ENCODE data around the gene PLXNB2.

Gene PLXNB2

GRCh38 chr22:50289942-50290630, 17.4 kb downstream of the PLXNB2 start:
- Histone ChIP-seq H3K36me3 (peaks cover 47 to 60% (median 53%) of the 10 kb centered on the region in 3 donors), H3K27me3 (no peaks in the 10 kb centered on the region), H3K4me3 (no peak overlapping the region), H3K4me1 (peaks cover 10 to 65% (median 37%) of the 10 kb centered on the region in 4 donors), H3K9me3 (no peaks in the 10 kb centered on the region), H3K27ac (no peak overlapping the region)
- TF ChIP-seq, protein P1, sequence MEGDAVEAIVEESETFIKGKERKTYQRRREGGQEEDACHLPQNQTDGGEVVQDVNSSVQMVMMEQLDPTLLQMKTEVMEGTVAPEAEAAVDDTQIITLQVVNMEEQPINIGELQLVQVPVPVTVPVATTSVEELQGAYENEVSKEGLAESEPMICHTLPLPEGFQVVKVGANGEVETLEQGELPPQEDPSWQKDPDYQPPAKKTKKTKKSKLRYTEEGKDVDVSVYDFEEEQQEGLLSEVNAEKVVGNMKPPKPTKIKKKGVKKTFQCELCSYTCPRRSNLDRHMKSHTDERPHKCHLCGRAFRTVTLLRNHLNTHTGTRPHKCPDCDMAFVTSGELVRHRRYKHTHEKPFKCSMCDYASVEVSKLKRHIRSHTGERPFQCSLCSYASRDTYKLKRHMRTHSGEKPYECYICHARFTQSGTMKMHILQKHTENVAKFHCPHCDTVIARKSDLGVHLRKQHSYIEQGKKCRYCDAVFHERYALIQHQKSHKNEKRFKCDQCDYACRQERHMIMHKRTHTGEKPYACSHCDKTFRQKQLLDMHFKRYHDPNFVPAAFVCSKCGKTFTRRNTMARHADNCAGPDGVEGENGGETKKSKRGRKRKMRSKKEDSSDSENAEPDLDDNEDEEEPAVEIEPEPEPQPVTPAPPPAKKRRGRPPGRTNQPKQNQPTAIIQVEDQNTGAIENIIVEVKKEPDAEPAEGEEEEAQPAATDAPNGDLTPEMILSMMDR (IDR thresholded peaks at IDR 0.05): no peak
- DNase-seq: no peak
- intact Hi-C loops (cut with DNase I; ENCODE audit: low total_unique reads): no loop called here

GRCh38 chr22:50289151-50289941, 18.1 kb downstream of the PLXNB2 start:
- TF ChIP-seq, protein P1 (IDR thresholded peaks at IDR 0.05): no peak
- Histone ChIP-seq H3K27me3 (no peaks in the 10 kb centered on the region), H3K4me3 (no peak overlapping the region), H3K27ac (no peak overlapping the region), H3K9me3 (no peaks in the 10 kb centered on the region), H3K36me3 (peaks cover 49 to 68% (median 59%) of the 10 kb centered on the region in 3 donors), H3K4me1 (peaks cover 10 to 58% (median 31%) of the 10 kb centered on the region in 4 donors)
- DNase-seq: no peak
- intact Hi-C loops (cut with DNase I; ENCODE audit: low total_unique reads): no loop called here

DNA sequence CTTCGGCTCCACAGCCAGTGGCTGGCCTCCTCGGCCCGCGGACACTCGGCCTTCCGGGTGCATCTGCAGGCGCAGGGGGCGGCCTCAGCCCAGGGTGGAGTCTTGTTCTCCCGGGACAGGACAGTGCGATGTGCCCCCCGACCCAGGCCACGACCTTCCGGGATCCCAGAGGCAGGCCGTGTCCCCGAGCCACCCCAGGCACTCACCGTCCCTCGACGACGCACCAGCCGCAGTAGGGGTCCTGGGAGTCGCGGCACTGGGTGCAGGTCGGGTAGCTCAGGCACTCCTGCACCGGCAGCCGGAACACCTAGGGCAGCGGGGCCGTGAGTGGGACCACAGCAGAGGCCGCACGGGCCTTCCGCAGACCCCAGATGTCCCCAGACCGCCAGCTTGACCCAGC, 19.7 kb downstream of the PLXNB2 start:
- TF ChIP-seq, protein P1 (IDR thresholded peaks at IDR 0.05): no peak
- no peak for DNase-seq
- intact Hi-C loops (cut with DNase I; ENCODE audit: low total_unique reads): no loop called here
- Histone ChIP-seq H3K27ac (no peak overlapping the region), H3K36me3 (peaks cover 65 to 84% (median 75%) of the 10 kb centered on the region in 3 donors), H3K27me3 (no peaks in the 10 kb centered on the region), H3K4me1 (peaks cover 2 to 46% (median 15%) of the 10 kb centered on the region in 4 donors), H3K9me3 (no peaks in the 10 kb centered on the region), H3K4me3 (no peak overlapping the region)

DNA sequence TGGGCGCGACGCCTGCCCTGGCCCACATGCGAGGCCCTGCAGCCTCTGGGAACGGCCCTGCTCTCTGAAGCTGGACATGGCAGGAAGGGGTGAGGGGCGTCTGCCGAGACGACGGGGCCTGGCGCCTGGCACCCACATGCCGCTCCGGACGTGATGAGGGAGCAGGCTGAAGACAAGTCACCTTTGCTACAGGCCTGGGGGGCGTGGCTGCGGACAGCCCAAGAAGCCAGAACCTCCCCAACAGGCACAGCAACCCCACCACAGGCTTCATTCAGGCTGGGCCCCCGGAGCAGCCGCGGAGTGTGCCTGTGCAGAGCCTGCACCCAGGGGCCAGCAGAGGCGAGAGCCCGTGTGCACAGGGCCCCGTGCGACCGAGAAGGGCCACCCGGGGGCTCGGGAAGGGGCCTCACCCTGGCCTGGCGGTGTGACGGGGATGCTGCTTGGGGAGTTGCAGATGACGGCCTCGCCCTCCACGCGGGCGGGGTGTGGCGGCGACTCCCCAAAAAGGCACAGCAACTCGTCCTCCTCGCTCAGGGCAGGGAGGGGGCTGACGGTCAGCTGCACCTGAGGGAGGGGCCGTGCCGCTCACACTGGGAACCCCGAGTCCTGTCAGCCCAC, 20.6 kb downstream of the PLXNB2 start:
- Histone ChIP-seq H3K4me1 (peaks cover 0 to 48% (median 7%) of the 10 kb centered on the region in 4 donors), H3K27me3 (no peaks in the 10 kb centered on the region), H3K27ac (no peak overlapping the region), H3K9me3 (no peaks in the 10 kb centered on the region), H3K36me3 (peaks cover 75 to 93% (median 84%) of the 10 kb centered on the region in 3 donors), H3K4me3 (no peak overlapping the region)
- intact Hi-C loops (cut with DNase I; ENCODE audit: low total_unique reads): no loop called here
- DNase-seq: no peak
- TF ChIP-seq, protein P1 (IDR thresholded peaks at IDR 0.05): no peak

GRCh38 chr22:50286275-50286674, 21.2 kb downstream of the PLXNB2 start:
- Histone ChIP-seq H3K9me3 (no peaks in the 10 kb centered on the region), H3K27ac (no peak overlapping the region), H3K4me1 (peaks cover 0 to 47% (median 4%) of the 10 kb centered on the region in 4 donors), H3K36me3 (peaks cover 80 to 98% (median 90%) of the 10 kb centered on the region in 3 donors), H3K27me3 (no peaks in the 10 kb centered on the region), H3K4me3 (no peak overlapping the region)
- intact Hi-C loops (cut with DNase I; ENCODE audit: low total_unique reads): no loop called here
- no peak for DNase-seq
- TF ChIP-seq, protein P1 (IDR thresholded peaks at IDR 0.05): no peak

Data from tibial artery (tissue), 4 donors.